GF-D8 (cell line): ENCODE data around the gene DCST2.

Source experiments
- DNase-seq: peaks from one replicate; lab custom pipeline; 2025; lab: John Stamatoyannopoulos, UW

The DCST2 gene

DNA sequence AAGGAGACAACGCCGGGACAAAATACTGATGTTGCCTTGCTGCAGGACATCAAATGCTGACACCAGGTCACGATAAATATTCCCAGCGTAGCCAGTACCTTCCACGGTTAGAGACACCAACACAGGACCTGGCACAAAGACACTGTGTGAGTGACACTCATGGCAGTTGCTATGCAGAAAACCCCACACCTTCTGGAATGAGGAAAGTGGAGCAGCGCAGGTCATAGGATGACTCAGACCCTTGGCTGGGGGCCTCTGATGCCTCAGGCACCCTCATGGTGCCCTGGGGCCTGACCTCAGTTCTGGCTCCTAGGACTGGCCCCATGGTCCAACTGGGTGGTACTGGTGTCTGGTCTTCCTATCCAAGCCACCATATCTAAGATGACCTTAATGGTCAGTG lies 7.0 kb downstream of the DCST2 start:
- no peak for DNase-seq

- no peak for DNase-seq
These were observed 7.4 kb downstream of the DCST2 start for GRCh38 chr1:155026154-155026553.

DNA sequence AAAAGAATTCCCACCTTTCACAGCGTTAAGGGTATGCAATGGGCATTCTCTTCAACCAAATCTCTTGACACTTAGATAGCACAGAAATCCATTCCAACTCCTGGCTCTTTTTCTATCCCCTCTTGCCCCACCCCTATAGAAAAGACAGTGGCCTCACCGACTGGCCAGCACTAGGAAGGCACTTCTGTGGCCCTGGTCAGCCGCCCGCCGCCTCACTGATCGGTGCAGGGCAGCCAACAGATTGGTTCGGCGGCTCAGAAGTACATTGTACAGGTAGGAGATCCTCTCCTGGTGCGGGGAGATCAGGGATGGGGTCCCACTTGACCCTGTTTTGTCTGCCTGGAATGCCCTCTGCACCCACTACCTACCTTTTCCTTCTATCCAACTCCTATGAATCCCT lies 9.3 kb downstream of the DCST2 start:
- DNase-seq: no peak

DNA sequence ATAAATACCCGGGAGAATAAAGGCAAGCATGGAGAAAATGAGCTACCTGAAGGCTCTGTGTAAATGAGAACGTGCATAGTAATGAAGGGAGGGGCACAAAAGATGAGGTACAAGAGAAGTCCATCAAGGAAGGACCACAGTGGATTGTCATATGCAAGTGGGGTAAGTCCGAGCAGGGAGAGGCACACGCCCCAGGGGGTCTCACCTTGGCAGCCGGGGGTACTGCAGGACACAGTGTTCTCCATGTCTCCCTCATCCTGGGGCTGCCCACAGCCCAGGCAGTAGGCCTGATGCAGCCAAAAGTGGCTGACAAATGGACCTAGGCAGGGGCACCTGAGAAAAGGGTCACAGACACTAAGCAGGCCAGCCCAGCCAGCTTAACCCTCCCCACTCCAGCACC lies 10.0 kb downstream of the DCST2 start:
- DNase-seq: no peak

DNA sequence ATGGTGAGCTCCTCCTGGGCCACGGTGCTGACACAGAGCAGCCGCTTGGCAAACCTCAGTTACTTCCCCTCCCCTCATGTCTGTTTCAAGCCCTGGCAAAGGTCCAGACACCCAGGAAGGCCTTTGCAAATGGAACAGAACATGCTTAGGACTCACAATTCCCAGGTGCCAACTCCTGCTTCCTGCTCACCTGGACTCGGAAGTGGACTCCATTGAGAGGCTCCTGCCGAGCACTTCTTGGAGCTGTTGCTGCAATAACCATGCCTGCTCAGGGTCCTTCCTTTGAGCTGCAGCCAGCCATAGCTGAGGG lies 10.7 kb downstream of the DCST2 start:
- DNase-seq: peak; percentile 22

DNA sequence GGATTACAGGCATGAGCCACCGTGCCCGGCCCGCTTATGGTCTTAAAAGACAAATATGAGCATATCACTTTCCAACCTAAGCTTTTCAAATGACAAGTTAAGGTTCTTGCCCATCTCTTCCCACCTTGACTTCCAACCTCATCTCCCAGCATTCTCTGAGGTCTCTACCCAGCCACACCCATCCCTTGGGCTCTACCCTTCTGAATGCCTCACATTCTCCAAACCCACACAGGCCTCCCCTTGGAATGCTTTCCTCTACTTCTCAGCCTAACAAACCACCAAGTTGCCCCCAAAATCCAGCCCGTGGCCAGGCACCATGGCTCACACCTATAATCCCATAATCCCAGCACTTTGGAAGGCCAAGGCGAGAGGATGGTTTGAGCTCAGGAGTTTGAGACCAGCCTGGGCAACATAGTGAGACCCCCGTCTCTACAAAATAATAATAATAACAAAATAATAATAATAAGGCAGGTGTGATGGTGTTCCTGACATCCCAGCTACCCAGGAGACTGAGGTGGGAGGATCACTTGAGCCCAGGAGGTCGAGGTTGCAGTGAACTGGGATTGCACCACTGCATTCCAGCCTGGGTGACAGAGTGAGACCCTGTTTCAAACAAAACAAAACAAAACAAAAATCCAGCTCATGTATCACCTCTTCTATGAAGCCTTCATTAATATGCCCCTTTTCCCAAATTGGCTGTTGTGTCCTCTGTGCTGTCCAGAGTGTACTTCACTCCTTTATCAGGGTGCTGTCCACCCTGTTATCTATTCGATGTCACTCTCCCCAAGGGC lies 11.2 kb downstream of the DCST2 start:
- no peak for DNase-seq

DNA sequence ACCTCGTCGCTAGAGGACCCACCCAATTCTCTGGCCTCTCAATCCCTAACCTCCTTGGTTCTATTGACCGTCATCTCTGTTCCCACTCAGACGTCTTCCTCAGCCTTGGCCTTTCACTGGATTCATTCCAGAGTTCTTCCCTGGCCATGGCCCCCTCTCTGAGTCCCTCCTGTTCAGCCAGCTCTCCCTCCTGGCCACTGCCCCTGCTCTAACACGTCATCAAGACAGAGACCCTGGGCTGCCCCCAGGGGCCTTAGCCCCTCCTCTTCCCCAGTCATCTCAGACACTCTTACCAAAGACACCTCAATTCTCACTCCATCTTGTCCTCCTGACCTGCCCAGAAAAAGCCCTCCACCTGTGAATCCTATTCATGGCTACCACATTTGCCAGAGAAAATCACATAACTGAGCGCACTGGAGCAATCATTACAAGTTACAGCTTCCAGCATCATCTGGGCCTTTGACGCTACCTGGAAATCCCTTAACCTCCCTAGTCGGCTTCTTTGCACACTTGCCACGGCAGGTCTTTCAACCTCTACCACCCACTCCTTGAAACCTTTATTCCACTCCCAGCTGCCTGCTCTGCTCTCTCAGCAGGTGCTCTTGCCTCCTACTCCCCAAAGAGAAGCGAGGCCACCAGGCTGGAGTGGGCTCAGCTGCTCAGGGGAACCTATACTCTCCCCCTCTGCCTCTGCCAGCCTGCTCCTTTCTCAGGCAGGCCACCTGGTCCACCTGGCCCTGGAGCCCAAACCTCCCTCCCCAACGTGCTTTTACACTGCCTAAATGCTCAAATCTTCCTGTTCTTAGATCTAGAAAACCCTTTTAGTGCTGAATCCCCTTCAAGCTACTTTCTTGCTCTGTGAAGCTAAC lies 14.0 kb downstream of the DCST2 start:
- DNase-seq: no peak

- DNase-seq: no peak
These were observed 14.8 kb downstream of the DCST2 start for GRCh38 chr1:155018617-155019348.

DNA sequence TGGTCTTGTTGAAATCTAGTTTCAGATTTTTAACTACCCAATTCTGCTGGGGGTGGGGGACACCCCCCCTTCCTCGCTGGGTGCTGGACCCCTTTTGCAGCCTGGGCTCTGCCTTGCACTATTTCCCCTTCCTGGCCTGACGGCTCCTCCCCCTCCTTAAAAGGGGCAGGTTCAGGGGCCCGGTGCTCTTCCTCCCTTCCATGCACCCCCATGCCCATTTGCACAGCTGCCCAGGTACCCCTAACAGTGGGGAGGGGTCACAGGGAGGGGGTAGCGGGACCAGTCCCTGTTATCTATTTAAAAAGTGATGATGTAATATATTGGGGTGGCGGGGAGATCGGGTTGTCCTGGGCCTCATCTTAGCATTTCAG lies 15.7 kb downstream of the DCST2 start:
- DNase-seq: no peak

DNA sequence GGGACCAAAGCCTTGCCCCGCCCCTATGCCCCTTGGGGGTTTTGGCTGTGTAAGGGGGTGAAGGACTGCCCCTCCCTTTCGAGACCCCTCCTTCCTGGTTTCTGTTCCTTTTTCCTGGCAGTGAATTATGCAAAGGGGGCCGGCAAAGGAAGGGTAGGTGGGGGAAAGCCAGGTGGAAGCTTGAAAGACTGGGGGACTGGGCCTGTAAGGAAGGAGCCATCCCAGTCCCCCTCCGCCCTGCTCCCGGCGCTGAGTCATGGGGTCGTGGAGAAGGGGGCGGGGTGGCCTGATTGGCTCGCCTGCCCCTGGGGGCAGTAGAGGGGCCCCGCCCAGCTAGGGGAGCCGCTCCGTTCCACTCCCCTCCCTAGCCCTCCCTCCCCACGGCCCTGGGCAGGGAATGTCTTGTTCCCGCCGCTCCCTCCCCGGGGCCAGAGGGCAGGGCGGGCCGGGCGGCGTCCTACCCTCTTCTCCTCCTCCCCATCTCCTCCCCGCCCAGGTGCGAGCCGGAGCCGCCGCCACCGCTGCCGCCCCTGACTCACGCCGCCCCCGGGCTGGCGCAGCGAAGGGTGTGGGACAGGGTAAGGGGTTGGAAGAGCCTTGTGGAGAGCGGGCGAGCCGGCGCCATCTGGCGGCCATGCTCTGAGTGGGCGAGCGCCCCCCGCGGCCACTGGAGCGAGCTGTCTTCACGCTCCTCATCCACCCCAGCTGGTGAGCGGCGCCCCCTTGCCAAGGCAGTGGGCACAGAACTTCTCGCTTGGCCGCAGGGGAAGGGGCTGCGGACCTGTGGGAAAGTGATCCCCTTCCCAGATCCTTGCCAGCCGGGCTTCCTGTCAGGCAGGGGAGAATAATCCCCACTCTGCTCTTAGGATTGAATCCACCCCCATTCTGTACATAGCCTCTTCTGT lies 16.3 kb downstream of the DCST2 start:
- peak; percentile 58 for DNase-seq

DNA sequence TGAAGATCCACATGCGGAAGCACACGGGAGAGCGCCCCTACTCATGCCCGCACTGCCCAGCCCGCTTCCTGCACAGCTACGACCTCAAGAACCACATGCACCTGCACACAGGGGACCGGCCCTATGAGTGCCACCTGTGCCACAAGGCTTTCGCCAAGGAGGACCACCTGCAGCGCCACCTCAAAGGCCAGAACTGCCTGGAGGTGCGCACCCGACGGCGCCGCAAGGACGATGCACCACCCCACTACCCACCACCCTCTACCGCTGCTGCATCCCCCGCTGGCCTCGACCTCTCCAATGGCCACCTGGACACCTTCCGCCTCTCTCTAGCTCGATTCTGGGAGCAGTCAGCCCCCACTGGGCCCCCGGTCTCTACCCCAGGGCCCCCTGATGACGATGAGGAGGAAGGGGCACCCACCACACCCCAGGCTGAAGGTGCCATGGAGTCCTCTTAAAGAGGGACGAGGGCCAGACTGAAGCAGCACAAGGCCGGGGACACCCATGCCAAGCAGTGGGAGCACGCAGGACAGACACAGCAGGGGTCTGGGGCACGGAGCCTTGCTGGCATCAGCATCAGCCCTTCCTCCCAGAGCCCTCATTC lies 17.2 kb downstream of the DCST2 start:
- no peak for DNase-seq

DNA sequence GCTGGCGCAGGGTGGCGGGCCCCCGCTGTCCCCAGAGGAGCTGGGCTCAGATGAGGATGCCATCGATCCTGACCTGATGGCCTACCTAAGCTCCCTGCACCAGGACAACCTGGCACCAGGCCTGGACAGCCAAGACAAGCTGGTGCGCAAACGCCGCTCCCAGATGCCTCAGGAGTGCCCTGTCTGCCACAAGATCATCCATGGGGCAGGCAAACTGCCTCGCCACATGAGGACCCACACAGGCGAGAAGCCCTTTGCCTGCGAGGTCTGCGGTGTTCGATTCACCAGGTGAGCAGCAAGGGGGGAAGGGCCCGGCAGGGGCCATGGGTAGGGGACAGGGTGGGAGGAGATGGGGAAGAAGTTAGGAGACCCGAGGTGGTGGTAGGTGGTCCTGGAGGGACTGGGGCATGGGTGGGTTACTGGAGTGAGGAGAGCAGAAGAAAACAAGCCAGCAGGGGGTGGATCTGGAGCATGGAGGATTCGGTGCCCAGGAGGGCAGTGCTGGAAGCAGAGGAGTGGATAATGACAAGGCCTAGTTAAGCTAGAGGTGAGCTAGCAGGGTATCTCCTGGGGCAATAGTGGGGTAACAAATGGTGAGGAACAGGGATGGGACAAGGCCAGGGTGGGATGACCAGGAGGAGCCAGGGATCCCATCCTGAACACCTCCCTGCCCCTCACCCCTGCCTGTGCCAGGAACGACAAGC lies 17.9 kb downstream of the DCST2 start:
- DNase-seq: no peak

- DNase-seq: no peak
These were observed 18.7 kb downstream of the DCST2 start for GRCh38 chr1:155014709-155015508.

- DNase-seq: no peak
These were observed 19.9 kb downstream of the DCST2 start for GRCh38 chr1:155013632-155014031.

DNA sequence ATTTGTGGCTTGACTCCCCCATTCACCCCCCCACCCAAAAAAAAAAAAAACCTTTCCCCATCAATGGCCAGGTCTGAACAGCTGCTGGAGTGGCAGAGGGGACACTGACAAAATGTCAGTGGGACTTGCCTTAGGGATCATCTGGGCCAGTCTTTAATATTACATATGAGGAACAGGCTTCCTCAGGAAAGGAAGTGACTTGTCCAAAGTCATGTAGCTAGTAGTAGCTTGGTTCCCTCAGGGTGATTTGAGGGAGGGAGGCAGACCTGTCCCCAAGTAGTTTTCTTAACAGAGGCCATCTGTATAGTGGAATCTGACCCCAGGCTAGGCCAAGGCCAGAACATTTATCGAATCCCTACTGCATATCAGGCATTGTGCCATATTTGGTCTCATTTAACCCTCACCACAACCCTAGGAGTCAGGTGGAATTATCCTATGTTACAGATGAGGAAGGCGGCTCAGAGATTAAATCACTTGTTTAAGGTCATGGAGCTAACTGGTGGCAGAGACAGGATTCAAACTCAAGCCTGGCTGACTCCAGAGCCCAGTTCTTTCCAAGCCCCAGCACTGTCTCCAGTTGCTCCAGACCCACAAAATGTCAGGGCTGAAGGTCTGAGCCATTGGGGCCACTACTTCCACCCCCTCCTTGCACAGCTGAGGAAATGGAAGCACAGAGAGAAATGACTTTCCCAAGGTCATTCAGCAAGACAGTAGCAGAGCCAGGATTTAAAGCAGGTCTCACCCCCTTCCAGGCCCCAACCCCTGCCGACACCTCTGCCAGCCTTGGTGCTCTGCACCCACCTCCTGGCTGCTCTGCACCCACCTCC lies 20.6 kb downstream of the DCST2 start:
- peak; percentile 28 for DNase-seq

DNA sequence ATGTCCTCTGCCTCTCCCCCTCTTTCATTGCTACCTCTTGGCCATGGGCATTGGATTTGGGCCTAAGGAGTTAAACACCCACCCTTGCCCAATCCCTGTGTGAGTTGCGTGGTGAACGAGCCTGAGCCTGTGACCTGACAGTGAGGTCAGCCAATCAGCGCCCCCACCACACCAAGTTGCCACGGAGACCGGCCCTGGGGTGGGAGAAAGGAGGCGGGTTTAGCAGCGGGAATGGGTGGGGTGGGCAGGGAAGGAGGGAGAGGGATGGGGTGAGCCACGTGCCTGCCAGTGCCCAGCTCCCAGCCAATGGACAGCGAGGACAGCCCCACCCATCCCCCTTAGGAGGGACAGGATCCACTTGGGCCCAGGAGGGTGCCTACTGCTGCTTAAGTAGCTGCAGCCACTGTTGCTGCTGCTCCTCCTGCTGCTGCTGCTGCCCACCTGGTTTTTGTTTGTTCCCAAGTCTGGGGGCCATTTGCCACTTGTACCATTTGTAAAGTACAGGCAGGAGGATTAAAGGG lies 21.5 kb downstream of the DCST2 start:
- peak; percentile 57 for DNase-seq

GRCh38 chr1:155011437-155012025 lies 22.1 kb downstream of the DCST2 start:
- DNase-seq: no peak

GRCh38 chr1:155011004-155011416 lies 22.6 kb downstream of the DCST2 start:
- no peak for DNase-seq
